PFSK-1 (cell line): ENCODE data around the gene SCN2A.

Experiments
- FOXP2 ChIP-seq: optimal IDR thresholded peaks from 2 replicates; pipeline ENCODE3; 2011; ENCODE audit warnings: borderline replicate concordance, control low read depth, inconsistent platforms; ENCODE audit not compliant: insufficient read depth; ENCODE audit errors: extremely low read length, extremely low read depth
- POLR2AphosphoS5 ChIP-seq: IDR thresholded peaks from 2 replicates; pipeline ENCODE4 v1.6.1; 2012; ENCODE audit warnings: low read depth, mild to moderate bottlenecking, control low read depth, low read length, moderate library complexity
- TAF1 ChIP-seq: IDR thresholded peaks from 2 replicates; pipeline ENCODE4 v1.6.1; 2012; ENCODE audit warnings: low read length, control low read depth, borderline replicate concordance; ENCODE audit not compliant: insufficient read depth
- TF ChIP-seq, protein P1 (sequence below), 2 experiments: IDR thresholded peaks; 2 replicates each; pipeline versions ENCODE4 v1.6.1 to v1.8.0; 2011 to 2012; ENCODE audit warnings: low read depth in 2 of 2, low read length in 2 of 2, control low read depth in 1 of 2, inconsistent platforms in 1 of 2, mild to moderate bottlenecking in 1 of 2, moderate library complexity in 1 of 2; ENCODE audit not compliant: insufficient read depth in 1 of 2

DNA sequence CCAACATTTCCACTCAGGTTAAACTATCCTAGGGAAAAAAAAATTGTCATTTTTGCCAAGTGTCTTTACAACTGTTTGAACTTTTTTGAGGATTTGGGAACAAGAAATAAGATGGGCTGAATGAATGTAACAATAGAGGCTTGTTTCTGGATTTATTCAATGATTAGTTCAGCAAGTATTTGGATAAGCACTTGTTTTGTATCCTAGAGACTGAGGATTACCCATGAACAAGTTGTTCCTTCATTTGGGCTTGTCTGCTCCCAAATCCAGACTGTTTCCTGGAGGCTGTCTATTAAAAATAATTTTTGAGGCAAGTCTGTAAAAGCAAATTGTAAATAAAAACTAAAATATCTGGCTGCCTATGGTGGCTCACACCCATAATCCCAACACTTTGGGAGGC lies 168.3 kb downstream of the SCN2A start:
- no peak for TF ChIP-seq POLR2AphosphoS5
- TF ChIP-seq, protein P1, sequence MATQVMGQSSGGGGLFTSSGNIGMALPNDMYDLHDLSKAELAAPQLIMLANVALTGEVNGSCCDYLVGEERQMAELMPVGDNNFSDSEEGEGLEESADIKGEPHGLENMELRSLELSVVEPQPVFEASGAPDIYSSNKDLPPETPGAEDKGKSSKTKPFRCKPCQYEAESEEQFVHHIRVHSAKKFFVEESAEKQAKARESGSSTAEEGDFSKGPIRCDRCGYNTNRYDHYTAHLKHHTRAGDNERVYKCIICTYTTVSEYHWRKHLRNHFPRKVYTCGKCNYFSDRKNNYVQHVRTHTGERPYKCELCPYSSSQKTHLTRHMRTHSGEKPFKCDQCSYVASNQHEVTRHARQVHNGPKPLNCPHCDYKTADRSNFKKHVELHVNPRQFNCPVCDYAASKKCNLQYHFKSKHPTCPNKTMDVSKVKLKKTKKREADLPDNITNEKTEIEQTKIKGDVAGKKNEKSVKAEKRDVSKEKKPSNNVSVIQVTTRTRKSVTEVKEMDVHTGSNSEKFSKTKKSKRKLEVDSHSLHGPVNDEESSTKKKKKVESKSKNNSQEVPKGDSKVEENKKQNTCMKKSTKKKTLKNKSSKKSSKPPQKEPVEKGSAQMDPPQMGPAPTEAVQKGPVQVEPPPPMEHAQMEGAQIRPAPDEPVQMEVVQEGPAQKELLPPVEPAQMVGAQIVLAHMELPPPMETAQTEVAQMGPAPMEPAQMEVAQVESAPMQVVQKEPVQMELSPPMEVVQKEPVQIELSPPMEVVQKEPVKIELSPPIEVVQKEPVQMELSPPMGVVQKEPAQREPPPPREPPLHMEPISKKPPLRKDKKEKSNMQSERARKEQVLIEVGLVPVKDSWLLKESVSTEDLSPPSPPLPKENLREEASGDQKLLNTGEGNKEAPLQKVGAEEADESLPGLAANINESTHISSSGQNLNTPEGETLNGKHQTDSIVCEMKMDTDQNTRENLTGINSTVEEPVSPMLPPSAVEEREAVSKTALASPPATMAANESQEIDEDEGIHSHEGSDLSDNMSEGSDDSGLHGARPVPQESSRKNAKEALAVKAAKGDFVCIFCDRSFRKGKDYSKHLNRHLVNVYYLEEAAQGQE (IDR thresholded peaks at IDR 0.05; ENCODE audit: insufficient read depth in 1 of 2, low read depth in 2 of 2, low read length in 2 of 2) = no peak
- TF ChIP-seq FOXP2 = no peak
- no peak for TF ChIP-seq TAF1
